ENCODE results near the gene PFDN1. TPM values are rescaled to one million over a fixed set of nuclear protein-coding genes. Genes with fewer than 3 reads are reported as not detected.

PFDN1 gene
- total and polyA plus RNA-seq, 9 of the 15 experiments (the other 6 are each of a cell fraction or from before 2014, with no cell fraction given) = 45.5 to 215 (median 78.0) TPM

DNA sequence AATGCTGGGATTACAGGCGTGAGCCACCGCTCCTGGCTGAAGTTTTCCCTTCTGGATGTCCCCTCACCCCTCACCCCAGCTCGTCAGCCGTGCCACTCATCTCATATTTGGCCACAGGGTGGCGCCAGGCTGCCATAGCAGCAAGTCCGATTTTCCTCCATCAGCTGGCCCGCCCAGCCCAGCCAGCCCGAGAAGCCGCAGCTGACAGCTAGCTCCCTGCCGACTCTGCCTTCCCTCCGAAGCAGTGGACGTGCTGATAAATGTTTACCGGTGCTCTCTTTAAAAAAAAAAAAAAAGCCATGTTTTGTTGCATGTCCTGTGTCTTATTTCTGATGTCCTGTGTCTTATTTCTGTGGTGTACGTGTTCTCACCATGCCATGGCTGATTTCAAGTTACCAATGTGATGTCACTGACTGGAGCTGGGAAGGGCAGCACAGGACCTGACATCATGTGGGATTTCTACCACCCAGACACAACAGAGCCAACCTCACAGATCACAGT is 58.3 kb downstream of the PFDN1 start (continued):
- TF ChIP-seq MGA (IDR thresholded peaks at IDR 0.05) = no peak
- no peak for TF ChIP-seq CLOCK (CRISPR knock-in tag; IDR thresholded peaks at IDR 0.05; ENCODE audit: borderline replicate concordance)
- TF ChIP-seq CCAR2 (IDR thresholded peaks at IDR 0.05; ENCODE audit: low read depth, low read length) = no peak
- peak; percentile 88 for TF ChIP-seq SMC3 (conservative IDR thresholded peaks at IDR 0.05; ENCODE audit: insufficient read depth, low read depth, low read length)
- TF ChIP-seq ZNF639 (CRISPR knock-in tag; conservative IDR thresholded peaks at IDR 0.05 in 1 of 2, IDR thresholded peaks at IDR 0.05 in 1 of 2) = no peak
- TF ChIP-seq, protein P1, sequence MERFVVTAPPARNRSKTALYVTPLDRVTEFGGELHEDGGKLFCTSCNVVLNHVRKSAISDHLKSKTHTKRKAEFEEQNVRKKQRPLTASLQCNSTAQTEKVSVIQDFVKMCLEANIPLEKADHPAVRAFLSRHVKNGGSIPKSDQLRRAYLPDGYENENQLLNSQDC (CRISPR knock-in tag; IDR thresholded peaks at IDR 0.05) = no peak
- TF ChIP-seq MAFG (tag; conservative IDR thresholded peaks at IDR 0.05) = no peak
- TF ChIP-seq LCOR (CRISPR knock-in tag; IDR thresholded peaks at IDR 0.05) = no peak
- no peak for TF ChIP-seq ZBTB1 (CRISPR knock-in tag; IDR thresholded peaks at IDR 0.05; ENCODE audit: borderline replicate concordance, low read depth)

Data from K562 (cell line).